HG03442 (cell line): Measurements from ENCODE around the gene UBR2.
"Not testable (repeated sequence)": the region's sequence is repeated elsewhere in the genome, so short reads cannot be mapped to it uniquely, and the experiment has no call there.

Experiments
- ATAC-seq: cut with Tn5 transposase; IDR thresholded peaks from one replicate; pipeline ENCODE4 v1.9.1; 2021; ENCODE audit warnings: mild to moderate bottlenecking, moderate library complexity; ENCODE audit not compliant: unreplicated experiment

The UBR2 gene

DNA sequence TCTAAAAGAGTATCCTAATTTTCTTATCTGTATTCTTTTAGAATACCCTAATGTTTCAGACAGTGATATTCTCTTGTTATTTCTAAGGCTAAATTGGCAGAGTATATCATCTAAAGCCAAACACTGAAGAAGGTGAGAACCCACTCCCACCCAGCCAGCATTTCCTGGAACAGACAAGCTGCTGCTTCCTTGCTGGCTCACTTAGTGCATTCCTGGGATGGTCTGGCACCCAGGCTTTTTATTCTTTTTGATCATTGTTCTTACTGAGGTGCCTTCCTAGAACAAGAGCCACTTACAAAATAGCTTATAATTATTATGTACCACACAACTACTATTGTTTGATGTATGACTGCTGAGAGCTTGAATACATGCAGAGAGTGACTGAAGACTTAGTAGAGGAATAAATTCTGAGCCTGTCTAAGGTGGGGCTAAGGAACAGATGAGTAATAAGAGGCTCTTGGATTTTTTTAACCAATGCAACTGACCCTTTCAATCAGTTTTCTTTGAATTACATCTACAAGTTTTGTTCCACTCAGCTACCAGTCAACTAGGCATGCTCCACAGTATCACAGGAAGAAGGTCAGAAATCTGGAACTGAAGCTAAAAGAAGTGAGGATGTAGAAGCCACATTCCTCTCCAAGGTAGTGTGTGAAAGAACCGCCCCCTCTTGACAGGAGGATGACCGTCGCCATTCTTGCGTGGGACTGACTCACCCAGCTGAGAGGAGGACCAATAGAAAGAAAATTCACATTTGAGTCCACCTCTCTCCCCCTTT, 128.5 kb downstream of the UBR2 start:
- no peak for ATAC-seq

GRCh38 chr6:42693725-42694323, 130.0 kb downstream of the UBR2 start:
- no peak for ATAC-seq

DNA sequence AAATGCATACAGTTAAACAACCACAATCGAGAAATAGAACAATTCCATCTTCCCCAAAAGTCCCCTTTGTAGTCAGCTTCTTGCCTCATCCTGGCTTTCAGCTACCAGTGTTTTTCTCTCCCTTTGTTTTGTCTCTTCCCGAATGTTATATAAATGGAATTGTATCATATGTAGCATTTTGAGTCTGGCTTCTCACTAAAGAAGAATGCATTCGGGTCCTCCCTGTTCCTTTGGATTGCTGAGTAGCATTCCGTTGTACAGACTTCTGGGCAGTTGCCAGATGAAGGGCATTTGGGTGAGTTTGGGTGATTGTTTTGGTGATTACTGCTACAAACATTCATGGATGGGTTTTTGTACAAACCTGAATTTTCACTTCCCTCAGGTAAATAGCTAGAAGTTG, 130.8 kb downstream of the UBR2 start:
- no peak for ATAC-seq

GRCh38 chr6:42696526-42697267, 132.9 kb downstream of the UBR2 start:
- ATAC-seq: no peak

GRCh38 chr6:42697268-42697655, 133.4 kb downstream of the UBR2 start:
- ATAC-seq: no peak

DNA sequence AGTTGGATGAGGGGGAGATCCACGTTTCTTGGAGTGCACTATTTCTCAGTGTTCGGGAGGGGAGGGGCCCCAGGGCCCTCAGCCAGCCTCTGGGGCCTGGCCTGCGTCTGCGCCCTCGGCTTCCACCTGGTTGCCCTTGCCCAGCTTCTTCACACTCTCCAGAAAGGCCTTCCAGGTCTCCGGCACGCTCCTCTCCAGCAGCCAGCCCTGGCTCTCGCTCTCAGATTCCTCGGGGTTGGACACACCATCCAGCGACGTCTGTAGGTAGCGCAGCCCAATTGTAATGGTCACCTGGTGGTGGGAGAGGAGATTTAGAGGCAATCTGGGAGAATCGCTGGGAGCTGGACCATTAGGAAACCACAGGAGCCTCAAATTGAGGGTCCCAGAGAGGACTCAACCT, 134.4 kb downstream of the UBR2 start:
- no peak for ATAC-seq

DNA sequence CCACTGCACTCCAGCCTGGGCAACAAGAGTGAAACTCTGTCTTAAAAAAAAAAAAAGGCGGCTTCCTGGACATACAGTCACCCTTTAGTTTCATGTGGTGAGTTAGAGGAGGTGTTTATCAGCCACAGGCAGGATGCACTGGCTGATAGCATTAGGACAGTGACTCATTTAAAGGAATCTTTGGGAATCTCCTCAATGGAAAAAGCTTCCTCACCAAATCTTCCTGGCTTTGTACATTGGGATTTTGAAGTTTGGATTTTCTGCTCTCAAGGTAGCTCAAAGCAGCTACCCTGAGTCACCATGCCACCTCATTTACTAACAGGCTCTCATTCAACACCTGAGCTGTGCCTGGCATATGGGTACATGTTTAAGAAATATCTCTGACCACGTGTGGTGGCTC, 138.4 kb downstream of the UBR2 start:
- no peak for ATAC-seq

DNA sequence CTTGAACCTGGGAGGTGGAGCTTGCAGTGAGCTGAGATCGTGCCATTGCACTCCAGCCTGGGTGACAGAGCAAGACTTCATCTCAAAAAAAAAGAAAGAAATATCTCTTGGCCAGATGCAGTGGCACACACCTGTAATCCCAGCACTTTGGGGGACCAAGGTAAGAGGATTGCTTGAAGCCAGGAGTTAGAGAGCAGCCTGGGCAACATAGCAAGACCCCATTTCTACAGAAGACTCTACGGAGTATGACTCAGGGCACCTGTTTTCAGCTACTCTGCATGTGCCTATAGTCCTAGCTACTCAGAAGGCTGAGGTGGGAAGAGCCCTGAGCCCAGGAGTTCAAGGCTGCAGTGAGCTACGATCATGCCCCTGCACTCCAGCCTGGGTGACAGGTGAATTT, 139.0 kb downstream of the UBR2 start:
- not testable (repeated sequence) for ATAC-seq

DNA sequence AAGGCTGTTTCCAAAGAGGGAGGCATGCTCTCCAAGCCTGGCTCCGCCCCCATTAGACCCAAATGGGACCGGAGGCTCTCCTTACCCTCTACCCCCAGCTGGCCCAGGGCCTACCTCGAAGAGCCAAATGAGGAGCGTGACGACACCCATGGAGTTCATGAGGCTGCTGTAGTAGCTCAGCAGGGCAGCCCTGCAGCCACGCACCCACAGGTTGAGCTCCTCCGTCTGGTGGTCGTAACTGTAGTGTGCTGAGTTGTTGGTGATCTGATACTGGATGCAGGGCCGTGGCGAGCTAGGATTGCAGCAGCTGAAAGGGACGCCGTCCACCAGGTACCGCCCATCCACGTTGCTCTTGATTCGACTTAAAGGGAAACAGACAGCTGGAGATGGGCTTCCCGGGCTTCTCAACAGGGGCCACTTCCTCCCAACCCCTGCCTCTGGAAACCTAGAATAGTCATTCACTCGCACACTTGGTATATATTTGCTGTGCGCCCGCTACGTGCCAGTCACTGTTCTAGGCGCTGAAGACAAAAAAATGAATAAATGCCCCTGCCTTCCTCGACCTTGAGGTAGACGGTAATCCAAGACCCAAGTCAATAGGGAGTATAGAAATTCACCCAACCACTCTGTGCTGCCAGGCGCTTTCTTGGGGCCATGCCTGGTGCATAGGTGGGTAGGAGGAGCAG, 140.6 kb downstream of the UBR2 start:
- ATAC-seq: no peak

- no peak for ATAC-seq
These were observed 141.1 kb downstream of the UBR2 start for GRCh38 chr6:42704937-42705374.

DNA sequence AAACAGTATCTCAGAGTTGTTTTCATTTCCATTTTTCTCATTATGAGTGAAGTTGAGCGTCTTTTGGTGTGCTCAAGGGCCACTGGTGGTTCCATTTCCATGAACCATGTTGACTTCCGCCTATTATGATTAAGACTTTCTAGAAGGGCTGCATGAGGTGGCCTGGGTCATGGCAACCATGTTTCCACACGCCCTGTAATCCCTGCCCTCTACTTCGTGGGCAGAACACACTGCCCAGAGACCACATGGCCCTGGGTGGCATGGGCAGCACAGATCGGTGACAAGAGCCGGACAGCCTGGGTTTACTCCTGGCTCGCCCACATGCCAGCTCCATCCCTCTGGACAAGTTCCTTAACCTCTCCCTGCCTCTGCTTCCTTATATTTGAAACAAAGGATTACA, 143.8 kb downstream of the UBR2 start:
- ATAC-seq: no peak

DNA sequence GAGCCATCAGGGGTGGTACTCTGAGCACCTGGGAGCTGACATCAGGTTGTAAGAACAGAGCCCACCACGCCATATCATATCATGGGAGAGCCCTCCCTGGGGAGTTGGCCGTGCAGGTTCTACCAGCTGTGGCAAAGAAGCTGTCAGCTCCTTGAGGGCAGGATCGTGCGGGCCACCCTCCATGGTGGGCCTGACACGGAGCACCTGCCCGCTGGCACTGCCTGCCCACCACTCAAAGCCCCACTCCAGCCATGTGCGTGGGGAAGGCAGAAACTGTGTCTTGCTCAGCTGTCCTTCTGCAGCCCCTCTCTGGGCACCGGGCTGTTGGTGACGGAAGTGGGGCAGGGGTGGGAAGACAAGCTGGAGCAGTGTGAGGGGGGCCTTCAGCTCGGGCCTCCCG, 144.3 kb downstream of the UBR2 start:
- no peak for ATAC-seq

- no peak for ATAC-seq
These were observed 146.0 kb downstream of the UBR2 start for GRCh38 chr6:42709871-42710270.

- no peak for ATAC-seq
These were observed 146.5 kb downstream of the UBR2 start for GRCh38 chr6:42710316-42710715.

DNA sequence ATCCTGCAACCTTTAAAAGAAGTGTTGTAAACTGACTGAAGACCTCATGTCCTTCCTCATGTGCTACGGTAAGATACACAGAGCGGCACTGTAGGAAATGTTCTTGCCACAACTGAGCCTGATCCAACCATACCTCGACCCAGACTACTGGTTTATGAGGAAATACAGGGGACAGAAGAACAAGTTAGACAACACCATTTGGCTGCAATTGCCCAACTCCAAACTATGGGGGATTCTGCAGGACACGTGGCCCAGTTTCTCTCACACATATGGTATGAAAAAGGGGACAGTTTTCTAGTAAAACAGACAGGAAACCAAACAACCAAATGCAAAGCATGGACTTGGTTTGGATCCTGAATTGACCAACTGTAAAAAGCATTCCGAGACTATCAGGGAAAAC, 148.1 kb downstream of the UBR2 start:
- ATAC-seq: no peak

DNA sequence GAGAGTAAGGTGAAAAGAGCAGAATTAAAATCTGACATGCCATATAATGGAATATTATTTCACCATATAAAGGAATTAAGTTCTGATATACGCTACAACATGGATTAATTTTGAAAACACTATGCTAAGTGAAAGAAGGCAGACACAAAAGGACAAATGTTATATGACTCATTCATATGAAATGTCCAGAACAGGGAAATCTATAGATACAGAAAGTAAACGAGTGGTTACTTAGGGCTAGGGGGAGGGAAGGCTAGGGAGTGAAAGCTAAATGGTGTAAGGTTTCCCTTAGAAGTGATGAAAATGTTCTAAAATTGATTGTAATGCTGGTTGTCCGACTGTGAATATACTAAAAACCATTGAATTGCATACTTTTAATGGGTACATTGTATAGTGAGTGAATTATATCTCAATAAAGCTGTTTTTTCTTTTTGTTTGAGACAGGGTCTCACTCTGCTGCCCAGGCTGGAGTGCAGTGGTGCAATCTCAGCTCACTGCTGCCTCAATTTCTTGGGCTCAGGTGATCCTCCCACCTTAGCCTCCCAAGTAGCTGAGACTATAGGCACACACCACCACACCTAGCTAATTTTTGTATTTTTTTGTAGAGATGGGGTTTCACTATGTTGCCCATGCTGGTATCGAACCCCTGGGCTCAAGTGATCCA, 150.4 kb downstream of the UBR2 start:
- ATAC-seq: no peak

DNA sequence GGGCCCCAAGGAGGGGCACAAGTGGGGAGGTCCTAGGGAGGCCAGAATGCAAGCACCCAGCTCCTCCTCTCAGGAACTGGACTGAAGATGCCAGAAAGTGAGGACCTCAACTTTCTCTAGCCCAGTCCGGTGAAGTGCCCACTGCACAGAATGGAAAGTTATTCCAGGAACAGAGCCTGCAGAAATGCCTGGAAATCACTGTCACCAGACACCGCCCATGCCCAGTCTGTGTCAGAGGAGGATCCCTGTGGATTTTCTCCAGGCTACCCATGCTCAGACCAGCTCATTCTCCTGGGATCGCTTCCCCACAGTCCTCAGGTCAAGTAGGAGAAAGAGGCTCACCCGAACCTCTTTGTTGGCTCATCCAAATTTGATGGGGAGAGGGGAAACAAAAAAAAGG, 152.0 kb downstream of the UBR2 start:
- ATAC-seq: no peak

- no peak for ATAC-seq
These were observed 156.9 kb downstream of the UBR2 start for GRCh38 chr6:42720739-42721138.

DNA sequence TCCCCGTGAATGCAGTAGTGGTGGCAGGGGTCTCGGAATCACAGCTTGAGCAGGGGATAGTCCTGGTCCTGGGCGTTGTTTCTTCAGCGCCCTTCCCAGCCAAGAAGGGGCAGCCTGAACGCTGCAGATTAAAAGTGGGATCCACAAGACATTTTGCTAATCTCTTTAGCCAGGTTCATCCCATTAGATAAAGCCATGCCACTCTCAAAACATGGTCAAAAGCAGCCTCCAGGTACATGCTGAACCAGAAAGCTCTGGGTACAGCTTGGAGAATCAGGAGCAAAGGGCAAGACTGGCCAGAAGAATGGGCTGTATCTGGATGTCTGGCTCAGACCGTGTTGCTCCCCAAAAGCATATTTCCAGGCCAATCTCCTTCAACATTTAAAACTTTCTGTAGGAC, 158.7 kb downstream of the UBR2 start, which contains the start of gene PRPH2:
TSS of gene PRPH2 (minus strand) at position 101 of the 400 bp plus-strand sequence. CDS start 263 bp downstream, outside the sequence.
- no peak for ATAC-seq

DNA sequence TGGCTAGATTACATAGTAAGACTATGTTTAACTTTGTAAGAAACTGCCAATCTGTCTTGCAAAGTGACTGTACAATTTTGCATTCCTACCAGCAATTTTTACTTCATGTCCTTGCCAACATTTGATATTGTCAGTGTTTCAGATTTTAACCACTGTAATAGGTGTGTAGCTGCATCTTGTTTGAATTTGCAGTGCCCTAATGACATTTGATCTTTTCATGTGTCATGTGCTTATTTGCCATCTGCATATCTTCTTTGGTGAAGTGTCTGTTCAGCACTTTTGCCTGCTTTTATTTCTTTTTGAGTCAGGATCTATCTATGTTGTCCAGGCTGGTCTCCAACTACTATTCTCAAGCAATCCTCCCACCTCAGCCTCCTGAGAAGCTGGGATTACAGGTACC, 161.0 kb downstream of the UBR2 start:
- no peak for ATAC-seq

GRCh38 chr6:42726026-42726425, 162.2 kb downstream of the UBR2 start:
- ATAC-seq: no peak
